HG03280 (cell line): ENCODE measurements around the gene ERGIC1.
"Not testable (repeated sequence)": the region's sequence is repeated elsewhere in the genome, so short reads cannot be mapped to it uniquely, and the experiment has no call there.

Source experiments
- ATAC-seq: cut with Tn5 transposase; IDR thresholded peaks from one replicate; pipeline ENCODE4 v1.9.1; 2021; ENCODE audit warnings: mild to moderate bottlenecking, moderate library complexity; ENCODE audit not compliant: unreplicated experiment

ERGIC1 gene

GRCh38 chr5:172846249-172846648 lies 12.2 kb downstream of the ERGIC1 start:
- no peak for ATAC-seq

GRCh38 chr5:172846677-172847076 lies 12.6 kb downstream of the ERGIC1 start:
- ATAC-seq: no peak

- ATAC-seq: not testable (repeated sequence)
Observed at GRCh38 chr5:172847584-172847983, 13.5 kb downstream of the ERGIC1 start.

GRCh38 chr5:172848419-172848818 lies 14.4 kb downstream of the ERGIC1 start:
- no peak for ATAC-seq

GRCh38 chr5:172849606-172850453 lies 15.8 kb downstream of the ERGIC1 start:
- peak; percentile 49 for ATAC-seq

- no peak for ATAC-seq
Observed at GRCh38 chr5:172850454-172850797, 16.4 kb downstream of the ERGIC1 start.

GRCh38 chr5:172851254-172851653 lies 17.2 kb downstream of the ERGIC1 start:
- ATAC-seq: not testable (repeated sequence)

- no peak for ATAC-seq
Observed at GRCh38 chr5:172852490-172853354, 18.7 kb downstream of the ERGIC1 start.

GRCh38 chr5:172853355-172853975 lies 19.4 kb downstream of the ERGIC1 start:
- no peak for ATAC-seq

- ATAC-seq: no peak
Observed at GRCh38 chr5:172854451-172854871, 20.4 kb downstream of the ERGIC1 start.

GRCh38 chr5:172854971-172855370 lies 20.9 kb downstream of the ERGIC1 start:
- ATAC-seq: no peak

GRCh38 chr5:172855597-172856292 lies 21.7 kb downstream of the ERGIC1 start:
- ATAC-seq: no peak

- ATAC-seq: no peak
Observed at GRCh38 chr5:172856336-172856735, 22.3 kb downstream of the ERGIC1 start.

- ATAC-seq: no peak
Observed at GRCh38 chr5:172857982-172858381, 23.9 kb downstream of the ERGIC1 start.

GRCh38 chr5:172858511-172858989 lies 24.5 kb downstream of the ERGIC1 start:
- ATAC-seq: no peak

GRCh38 chr5:172858990-172859811 lies 25.1 kb downstream of the ERGIC1 start:
- no peak for ATAC-seq

- no peak for ATAC-seq
Observed at GRCh38 chr5:172859966-172860365, 25.9 kb downstream of the ERGIC1 start.

- ATAC-seq: no peak
Observed at GRCh38 chr5:172860520-172861443, 26.7 kb downstream of the ERGIC1 start.

GRCh38 chr5:172861461-172861860 lies 27.4 kb downstream of the ERGIC1 start:
- no peak for ATAC-seq
